HG03025 (cell line): ENCODE results near the gene SFRP5.

ENCODE experiments used
- ATAC-seq: cut with Tn5 transposase; IDR thresholded peaks from one replicate; pipeline ENCODE4 v1.9.1; 2021; ENCODE audit warnings: mild to moderate bottlenecking, moderate library complexity; ENCODE audit not compliant: unreplicated experiment, low FRiP score

The SFRP5 gene

GRCh38 chr10:97743169-97743943, 28.4 kb downstream of the SFRP5 start:
- ATAC-seq: no peak

- ATAC-seq: no peak
Measured at GRCh38 chr10:97740613-97741012, 31.2 kb downstream of the SFRP5 start.

GRCh38 chr10:97738616-97739015, 33.2 kb downstream of the SFRP5 start:
- no peak for ATAC-seq

GRCh38 chr10:97737770-97738265, 34.0 kb downstream of the SFRP5 start:
- ATAC-seq: no peak

- ATAC-seq: peak; percentile 83
Measured at GRCh38 chr10:97736902-97737769, 34.7 kb downstream of the SFRP5 start, which contains the start of gene ZFYVE27. Gene ZFYVE27 (plus strand): TSS chr10:97737128. CDS start chr10:97738478, 1,350 bp downstream.

GRCh38 chr10:97736403-97736901, 35.3 kb downstream of the SFRP5 start:
- peak; percentile 11 for ATAC-seq

- no peak for ATAC-seq
Measured at GRCh38 chr10:97734021-97734420, 37.8 kb downstream of the SFRP5 start.

GRCh38 chr10:97733256-97733655, 38.5 kb downstream of the SFRP5 start:
- ATAC-seq: no peak

GRCh38 chr10:97732052-97732359, 39.8 kb downstream of the SFRP5 start:
- ATAC-seq: no peak

- no peak for ATAC-seq
Measured at GRCh38 chr10:97731346-97732051, 40.3 kb downstream of the SFRP5 start.

- ATAC-seq: no peak
Measured at GRCh38 chr10:97729014-97729413, 42.8 kb downstream of the SFRP5 start.

- ATAC-seq: no peak
Measured at GRCh38 chr10:97726636-97727178, 45.1 kb downstream of the SFRP5 start.

- no peak for ATAC-seq
Measured at GRCh38 chr10:97724341-97724941, 47.4 kb downstream of the SFRP5 start.

GRCh38 chr10:97723001-97723400, 48.8 kb downstream of the SFRP5 start:
- ATAC-seq: no peak

- ATAC-seq: no peak
Measured at GRCh38 chr10:97721871-97722780, 49.7 kb downstream of the SFRP5 start.

GRCh38 chr10:97719602-97720001, 52.2 kb downstream of the SFRP5 start:
- no peak for ATAC-seq

- no peak for ATAC-seq
Measured at GRCh38 chr10:97718659-97719142, 53.1 kb downstream of the SFRP5 start.

- no peak for ATAC-seq
Measured at GRCh38 chr10:97718178-97718577, 53.6 kb downstream of the SFRP5 start.

- no peak for ATAC-seq
Measured at GRCh38 chr10:97717627-97718026, 54.2 kb downstream of the SFRP5 start.
